Smooth muscle cell (in vitro differentiated cells): Measurements from ENCODE around the gene ACIN1. TPM values are rescaled to one million over a fixed set of nuclear protein-coding genes. Genes with fewer than 3 reads are reported as not detected.

ENCODE experiments used
- DNase-seq: peaks from one replicate; lab custom pipeline; 2025; ENCODE audit not compliant: unreplicated experiment; lab: John Stamatoyannopoulos, UW
- H2AFZ ChIP-seq: fragments of 200-600 bp; sonication (generic); 2 replicates; pipeline ENCODE4 v1.6.0; 2016; ENCODE audit warnings: antibody characterized with exemption, low read depth, mild to moderate bottlenecking
- H3F3A ChIP-seq: fragments of 200-600 bp; sonication (generic); 2 replicates; pipeline ENCODE4 v1.6.0; 2017; ENCODE audit warnings: antibody characterized with exemption, low read depth
- H3K27ac ChIP-seq: fragments of 200-600 bp; sonication (generic); 2 replicates; pipeline ENCODE4 v1.5.1; 2016; ENCODE audit warnings: low read depth, mild to moderate bottlenecking
- H3K27me3 ChIP-seq: fragments of 200-600 bp; sonication (generic); 2 replicates; pipeline ENCODE4 v1.6.1; 2016; ENCODE audit warnings: low read depth, mild to moderate bottlenecking
- H3K36me3 ChIP-seq: fragments of 200-600 bp; sonication (generic); 2 replicates; pipeline ENCODE4 v1.5.1; 2016; ENCODE audit warnings: low read depth
- H3K4me1 ChIP-seq: fragments of 200-600 bp; sonication (generic); 2 replicates; pipeline ENCODE4 v1.5.1; 2016; ENCODE audit warnings: low read depth
- H3K4me2 ChIP-seq: fragments of 200-600 bp; sonication (generic); 2 replicates; pipeline ENCODE4 v1.6.0; 2016; ENCODE audit warnings: mild to moderate bottlenecking
- H3K4me3 ChIP-seq: fragments of 200-600 bp; sonication (generic); 2 replicates; pipeline ENCODE4 v1.5.1; 2016; ENCODE audit warnings: mild to moderate bottlenecking
- H3K79me2 ChIP-seq: fragments of 200-600 bp; sonication (generic); 2 replicates; pipeline ENCODE4 v1.6.0; 2016; ENCODE audit warnings: low read depth, mild to moderate bottlenecking
- H3K9ac ChIP-seq: fragments of 200-600 bp; sonication (generic); 2 replicates; pipeline ENCODE4 v1.6.0; 2016; ENCODE audit warnings: low read depth
- H3K9me3 ChIP-seq: fragments of 200-600 bp; sonication (generic); replicated peaks from 2 replicates; pipeline ENCODE4 v1.5.1; 2016; ENCODE audit warnings: low read depth
- H4K20me1 ChIP-seq: fragments of 200-600 bp; sonication (generic); 2 replicates; pipeline ENCODE4 v1.6.0; 2016; ENCODE audit warnings: low read depth
- CTCF ChIP-seq: fragments of 200-600 bp; sonication (generic); IDR thresholded peaks from 2 replicates; pipeline ENCODE4 v1.5.1; 2017; ENCODE audit warnings: borderline replicate concordance, mild to moderate bottlenecking, antibody characterized with exemption; ENCODE audit not compliant: insufficient read depth, poor library complexity, severe bottlenecking
- WGBS: methylation state at CpG from one replicate; pipeline ENCODE4 v1.1.7; 2016; ENCODE audit warnings: low lambda C conversion rate; 5-methylcytosine and 5-hydroxymethylcytosine counted together
- polyA plus RNA-seq: library from polyadenylated mRNA; unstranded; fragments of >200 nt; fragmentation: Nextera tagmentation; extraction: Ambion mirVana; gene quantifications from 2 replicates; pipeline ENCODE4 v1.2.1, GENCODE V29; 2016
- total RNA-seq: library from RNA; depleted of rRNA; stranded (reverse); fragments of >200 nt; gene quantifications from 2 replicates; pipeline ENCODE4 v1.2.3, GENCODE V29; 2014

Gene ACIN1
- total and polyA plus RNA-seq, 2 experiments from 2014 or later = 33.7 to 64.5 TPM

DNA sequence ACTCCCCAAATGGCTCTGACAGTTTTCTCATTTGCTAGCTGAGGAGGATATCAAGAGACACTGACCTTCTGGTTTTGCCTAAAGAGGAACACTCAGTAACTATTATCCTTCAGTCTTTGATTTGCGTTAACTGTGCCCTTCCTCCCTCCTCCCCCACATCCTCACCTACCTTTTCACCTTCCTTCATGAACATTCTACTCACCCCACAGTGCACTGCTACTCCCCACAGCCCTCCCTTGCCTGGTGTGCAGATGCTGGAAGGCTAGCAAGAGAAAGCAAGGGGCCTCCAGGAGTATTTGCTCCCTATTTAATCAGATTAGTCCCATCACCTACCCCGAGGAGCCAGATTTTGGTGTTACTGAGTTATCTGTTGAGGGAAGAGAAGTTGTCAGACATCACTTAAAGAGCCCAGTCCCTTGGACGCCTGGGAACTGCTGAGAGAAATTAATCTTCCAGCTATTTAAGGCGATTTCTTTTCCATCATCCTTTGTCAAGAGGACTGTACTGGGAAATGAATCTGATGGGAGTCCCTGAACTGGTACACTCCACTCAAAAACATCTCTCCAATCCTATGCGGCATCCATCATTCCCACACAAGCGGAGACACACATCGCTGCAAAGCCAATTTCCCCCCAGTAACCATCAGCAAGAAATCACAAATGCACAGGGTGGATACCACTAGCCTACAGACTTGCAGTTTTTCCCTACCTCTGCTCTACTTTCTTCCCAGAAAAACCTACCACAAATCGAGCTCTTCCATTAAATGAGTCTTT, 71.7 kb downstream of the ACIN1 start:
- H3F3A ChIP-seq = peaks cover 8% of the 10 kb centered on the region
- H3K9ac ChIP-seq = no peak overlapping the region
- no peak overlapping the region for H3K4me2 ChIP-seq
- H3K4me3 ChIP-seq = no peak overlapping the region
- no peak for DNase-seq
- peaks cover 16% of the 10 kb centered on the region for H4K20me1 ChIP-seq
- no peaks in the 10 kb centered on the region for H3K9me3 ChIP-seq
- no peaks in the 10 kb centered on the region for H3K36me3 ChIP-seq
- 86% methylated on average over 8 of the region's 8 CpGs for WGBS
- H3K27me3 ChIP-seq = no peaks in the 10 kb centered on the region
- no peak overlapping the region for H2AFZ ChIP-seq
- no peak overlapping the region for H3K27ac ChIP-seq
- TF ChIP-seq CTCF = no peak
- H3K4me1 ChIP-seq = no peaks in the 10 kb centered on the region
- no peaks in the 10 kb centered on the region for H3K79me2 ChIP-seq

DNA sequence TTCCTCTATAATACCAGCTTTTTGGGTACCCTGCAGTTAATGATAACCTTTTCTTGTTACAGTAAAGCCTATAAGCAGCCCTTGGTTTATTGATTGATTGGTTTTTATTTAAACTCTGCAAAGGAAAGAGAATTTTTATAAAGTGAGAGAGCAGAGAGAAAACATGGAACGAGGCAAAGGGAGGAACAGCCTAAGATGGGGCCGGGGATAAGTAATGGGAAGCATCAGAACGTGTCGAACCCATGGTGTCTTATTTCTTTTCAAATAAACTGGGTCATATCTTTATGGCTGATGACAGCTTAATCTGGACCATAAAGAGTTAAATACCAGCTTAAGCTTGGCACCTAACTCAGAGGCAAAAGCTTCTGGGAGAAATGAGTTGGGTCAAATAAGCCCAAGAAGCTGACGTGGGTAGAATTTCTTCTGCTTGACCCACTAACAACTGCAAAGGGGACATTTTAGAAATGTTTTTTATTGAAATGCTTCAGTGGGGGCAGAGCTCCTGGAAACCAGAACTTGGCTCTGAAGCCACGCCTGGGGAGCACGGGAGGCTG, 73.0 kb downstream of the ACIN1 start:
- no peaks in the 10 kb centered on the region for H3K27me3 ChIP-seq
- no peak for TF ChIP-seq CTCF
- no peaks in the 10 kb centered on the region for H3K9me3 ChIP-seq
- H3K4me2 ChIP-seq = no peak overlapping the region
- H3K27ac ChIP-seq = no peak overlapping the region
- H3K9ac ChIP-seq = no peak overlapping the region
- H3K4me1 ChIP-seq = no peaks in the 10 kb centered on the region
- WGBS = 59% methylated on average over 7 of the region's 7 CpGs
- peaks cover 8% of the 10 kb centered on the region for H3F3A ChIP-seq
- H3K4me3 ChIP-seq = no peak overlapping the region
- no peak overlapping the region for H2AFZ ChIP-seq
- DNase-seq = no peak
- no peaks in the 10 kb centered on the region for H3K79me2 ChIP-seq
- H3K36me3 ChIP-seq = no peaks in the 10 kb centered on the region
- H4K20me1 ChIP-seq = peaks cover 7% of the 10 kb centered on the region

GRCh38 chr14:23021434-23021833, 73.5 kb downstream of the ACIN1 start:
- Histone ChIP-seq H4K20me1 (peaks cover 6% of the 10 kb centered on the region), H3K36me3 (no peaks in the 10 kb centered on the region), H3K4me3 (no peak overlapping the region), H3K4me2 (no peak overlapping the region), H3K79me2 (no peaks in the 10 kb centered on the region), H3K27ac (no peak overlapping the region), H2AFZ (no peak overlapping the region), H3K9ac (no peak overlapping the region), H3K27me3 (no peaks in the 10 kb centered on the region), H3K4me1 (no peaks in the 10 kb centered on the region), H3F3A (peaks cover 7% of the 10 kb centered on the region), H3K9me3 (no peaks in the 10 kb centered on the region)
- no peak for TF ChIP-seq CTCF
- 71% methylated on average over 9 of the region's 9 CpGs for WGBS
- no peak for DNase-seq
